Central memory CD8-positive, alpha-beta T cell (primary cell): Measurements from ENCODE around the gene SIK3.
A peak's percentile ranks its signal among the peaks of the same experiment; 100 is the strongest.

Source experiments
- ATAC-seq: fragments of 150-1000 bp; cut with Tn5 transposase; replicated peaks from 2 replicates; pipeline ENCODE4 v1.10.0; 2022; ENCODE audit warnings: mild to moderate bottlenecking, moderate FRiP score, moderate number of reproducible peaks; ENCODE audit not compliant: poor library complexity, severe bottlenecking; ENCODE audit errors: extremely low read depth
- DNase-seq, 2 donors: peaks; one replicate each; pipeline ENCODE4 v3.0.0; 2021; ENCODE audit warnings: low spot score in 2 of 2
- H3K27ac Mint-ChIP-seq: one replicate; pipeline ENCODE4 v1.8.0; 2022; ENCODE audit warnings: low read depth, mild to moderate bottlenecking, moderate library complexity, mixed read lengths
- H3K27me3 Mint-ChIP-seq: one replicate; pipeline ENCODE4 v1.8.0; 2022; ENCODE audit warnings: mixed read lengths
- H3K36me3 Mint-ChIP-seq: one replicate; pipeline ENCODE4 v1.8.0; 2022; ENCODE audit warnings: mild to moderate bottlenecking, moderate library complexity, mixed read lengths; ENCODE audit not compliant: insufficient read depth
- H3K4me1 Mint-ChIP-seq: one replicate; pipeline ENCODE4 v1.8.0; 2022; ENCODE audit warnings: mixed read lengths
- H3K4me3 Mint-ChIP-seq: one replicate; pipeline ENCODE4 v1.8.0; 2022; ENCODE audit warnings: mild to moderate bottlenecking, moderate library complexity, mixed read lengths
- H3K9me3 Mint-ChIP-seq: one replicate; pipeline ENCODE4 v1.8.0; 2022; ENCODE audit warnings: mixed read lengths

SIK3 gene

DNA sequence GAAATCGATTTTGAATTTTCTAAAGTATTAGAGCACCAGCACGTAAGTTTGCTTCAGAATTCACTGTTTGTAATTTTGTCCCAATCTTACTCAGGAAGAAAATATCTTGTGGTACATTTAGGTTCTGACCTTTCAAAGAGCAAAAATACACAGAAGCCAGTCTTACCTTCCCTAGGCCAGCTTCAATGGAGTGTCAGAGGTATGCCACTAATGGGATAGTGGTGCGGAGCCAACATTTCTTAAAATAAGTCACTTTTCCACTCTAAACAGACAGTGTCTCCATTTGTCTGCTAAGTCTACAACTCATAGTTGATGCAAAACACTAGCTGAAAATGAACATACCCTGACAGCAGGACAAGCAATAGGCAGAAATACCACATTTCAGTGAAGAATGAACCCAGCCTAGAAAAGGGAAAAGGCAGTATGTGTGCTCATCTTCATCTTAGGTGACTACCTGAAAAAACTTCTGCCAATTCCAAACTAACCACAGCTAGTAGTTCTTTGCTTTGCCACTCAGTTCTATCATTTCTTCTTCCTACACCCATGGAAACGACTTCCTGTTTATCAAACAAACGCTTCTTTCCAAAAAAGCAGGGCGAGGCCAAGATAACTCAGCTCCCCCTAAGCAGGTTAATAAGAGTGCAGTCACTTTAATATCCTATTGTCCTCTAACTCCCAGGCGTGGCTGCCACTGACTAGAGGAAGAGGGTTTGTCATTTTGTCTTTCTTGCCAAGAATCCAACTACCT lies 166.8 kb downstream of the SIK3 start:
- no peaks in the 10 kb centered on the region for H3K27me3 Mint-ChIP-seq
- peaks cover 73% of the 10 kb centered on the region for H3K4me1 Mint-ChIP-seq
- peaks cover 19% of the 10 kb centered on the region for H3K36me3 Mint-ChIP-seq
- peak overlapping the region; percentile 97 for H3K27ac Mint-ChIP-seq
- DNase-seq: peak in 1 of 2 donors; percentile 44
- H3K4me3 Mint-ChIP-seq: peak overlapping the region; percentile 60
- H3K9me3 Mint-ChIP-seq: no peaks in the 10 kb centered on the region
- ATAC-seq: peak; percentile 59

DNA sequence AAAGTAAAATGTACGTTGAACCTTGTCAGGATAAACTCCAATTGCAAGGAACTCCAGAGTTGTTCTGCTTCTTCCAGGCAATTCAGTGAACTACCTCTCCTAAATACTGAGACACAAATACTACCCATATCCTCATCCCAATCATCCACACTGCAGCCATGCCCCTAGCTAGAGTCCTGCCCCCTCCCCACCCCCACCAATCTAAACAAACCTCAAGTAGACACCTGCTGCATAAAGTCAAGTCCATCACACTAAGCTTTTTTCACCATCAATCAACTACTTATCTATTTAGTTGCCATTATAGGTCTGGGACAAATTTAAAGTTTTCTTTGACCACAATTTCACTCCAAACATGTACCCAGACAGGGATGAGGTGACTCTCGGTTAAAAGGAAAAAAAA lies 167.6 kb downstream of the SIK3 start:
- Mint-ChIP-seq H3K9me3 (no peaks in the 10 kb centered on the region), H3K27me3 (no peaks in the 10 kb centered on the region), H3K4me1 (peaks cover 71% of the 10 kb centered on the region), H3K4me3 (peak overlapping the region; percentile 60), H3K27ac (peak overlapping the region; percentile 97), H3K36me3 (peaks cover 19% of the 10 kb centered on the region)
- DNase-seq (no peak), ATAC-seq (no peak)

DNA sequence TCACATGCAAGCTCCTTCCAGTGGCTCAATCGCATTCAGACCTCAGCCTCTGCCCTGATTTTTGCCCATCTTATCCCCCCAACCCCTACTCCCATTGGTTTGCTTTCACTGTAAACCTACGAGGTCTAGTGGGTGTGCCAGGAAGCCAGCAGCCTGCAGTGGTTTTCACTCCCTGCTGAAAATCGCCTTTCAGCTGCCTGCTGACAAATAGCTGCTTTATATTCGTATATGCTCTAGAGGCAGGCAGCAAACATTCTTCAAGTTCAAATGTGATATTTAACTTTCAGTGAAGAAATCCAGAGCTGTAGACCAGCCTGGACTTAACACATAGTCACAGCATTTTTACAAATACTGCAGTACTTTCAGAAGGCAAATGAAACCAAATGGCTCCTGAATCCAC lies 168.1 kb downstream of the SIK3 start:
- no peaks in the 10 kb centered on the region for H3K9me3 Mint-ChIP-seq
- H3K36me3 Mint-ChIP-seq: peaks cover 19% of the 10 kb centered on the region
- no peak for ATAC-seq
- peak; percentile 22 to 40 for DNase-seq
- H3K4me1 Mint-ChIP-seq: peaks cover 74% of the 10 kb centered on the region
- H3K27me3 Mint-ChIP-seq: no peaks in the 10 kb centered on the region
- H3K4me3 Mint-ChIP-seq: peak overlapping the region; percentile 60
- peak overlapping the region; percentile 97 for H3K27ac Mint-ChIP-seq

- H3K9me3 Mint-ChIP-seq: no peaks in the 10 kb centered on the region
- ATAC-seq (no peak), DNase-seq (no peak)
- peaks cover 80% of the 10 kb centered on the region for H3K4me1 Mint-ChIP-seq
- no peaks in the 10 kb centered on the region for H3K27me3 Mint-ChIP-seq
- H3K27ac Mint-ChIP-seq: peak overlapping the region; percentile 97
- peak overlapping the region; percentile 60 for H3K4me3 Mint-ChIP-seq
- peaks cover 19% of the 10 kb centered on the region for H3K36me3 Mint-ChIP-seq
Observed at GRCh38 chr11:116929414-116930090, 168.7 kb downstream of the SIK3 start.

DNA sequence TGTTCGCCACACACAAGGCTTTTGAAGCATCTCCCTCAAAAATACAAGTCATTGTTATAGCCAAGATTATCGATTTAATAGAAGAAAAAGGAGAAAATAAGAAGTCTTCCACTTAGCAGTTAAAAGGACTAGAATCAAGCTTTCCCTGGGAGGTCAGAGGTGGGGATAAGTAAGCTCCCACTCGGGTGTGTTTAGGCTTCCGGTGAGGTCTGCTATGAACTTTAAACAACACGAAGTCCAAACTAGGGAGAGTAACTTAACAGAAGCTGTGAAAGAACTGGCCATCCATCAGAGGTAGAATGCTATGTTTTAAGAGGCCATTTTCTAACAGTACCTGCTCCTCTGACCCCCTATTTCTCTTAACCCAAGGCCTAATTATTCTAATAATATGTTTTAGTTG lies 169.4 kb downstream of the SIK3 start:
- ATAC-seq (no peak), DNase-seq (no peak)
- H3K9me3 Mint-ChIP-seq: no peaks in the 10 kb centered on the region
- H3K4me3 Mint-ChIP-seq: peak overlapping the region; percentile 55
- H3K27me3 Mint-ChIP-seq: no peaks in the 10 kb centered on the region
- peak overlapping the region; percentile 97 for H3K27ac Mint-ChIP-seq
- peaks cover 19% of the 10 kb centered on the region for H3K36me3 Mint-ChIP-seq
- peaks cover 78% of the 10 kb centered on the region for H3K4me1 Mint-ChIP-seq

DNA sequence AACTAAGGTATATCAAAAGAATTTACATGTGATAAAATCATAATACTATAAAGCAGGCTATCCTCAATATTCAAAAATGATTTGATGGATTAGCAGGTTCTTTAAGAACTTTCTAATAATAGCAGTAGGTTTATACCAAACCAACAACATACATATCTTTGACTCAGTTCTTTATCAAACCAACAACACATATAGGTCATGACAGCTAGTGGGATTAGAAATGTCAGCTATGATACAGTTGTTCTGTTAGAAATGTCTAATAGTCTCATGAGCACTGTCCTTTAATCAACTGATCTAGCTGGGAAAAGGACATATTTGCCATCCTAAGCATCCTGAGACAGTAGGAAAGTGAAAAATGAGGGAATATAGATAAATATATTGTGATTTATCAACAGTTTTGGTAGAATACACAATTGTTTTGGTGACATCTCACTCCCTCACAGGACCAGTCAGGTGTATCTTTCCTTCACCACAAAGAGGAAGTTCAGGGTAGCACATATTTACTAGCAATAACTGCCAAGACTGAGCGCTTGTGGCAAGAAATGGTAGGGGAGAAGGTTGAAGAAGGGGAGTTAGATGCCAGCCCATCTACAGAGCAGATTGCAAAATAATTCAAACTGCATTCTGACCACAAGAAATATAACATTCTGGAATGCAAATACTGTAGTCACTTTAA lies 170.0 kb downstream of the SIK3 start:
- peak overlapping the region; percentile 57 for H3K4me3 Mint-ChIP-seq
- H3K4me1 Mint-ChIP-seq: peaks cover 78% of the 10 kb centered on the region
- H3K27me3 Mint-ChIP-seq: no peaks in the 10 kb centered on the region
- H3K27ac Mint-ChIP-seq: peak overlapping the region; percentile 97
- ATAC-seq (peak; percentile 52), DNase-seq (peak in 1 of 2 donors; percentile 20)
- no peaks in the 10 kb centered on the region for H3K9me3 Mint-ChIP-seq
- peaks cover 19% of the 10 kb centered on the region for H3K36me3 Mint-ChIP-seq

GRCh38 chr11:116927163-116927974 lies 170.9 kb downstream of the SIK3 start:
- H3K27me3 Mint-ChIP-seq: no peaks in the 10 kb centered on the region
- peaks cover 75% of the 10 kb centered on the region for H3K4me1 Mint-ChIP-seq
- H3K9me3 Mint-ChIP-seq: no peaks in the 10 kb centered on the region
- ATAC-seq (peak; percentile 26), DNase-seq (peak; percentile 25 to 40)
- peaks cover 19% of the 10 kb centered on the region for H3K36me3 Mint-ChIP-seq
- H3K4me3 Mint-ChIP-seq: peak overlapping the region; percentile 57
- H3K27ac Mint-ChIP-seq: peak overlapping the region; percentile 97

DNA sequence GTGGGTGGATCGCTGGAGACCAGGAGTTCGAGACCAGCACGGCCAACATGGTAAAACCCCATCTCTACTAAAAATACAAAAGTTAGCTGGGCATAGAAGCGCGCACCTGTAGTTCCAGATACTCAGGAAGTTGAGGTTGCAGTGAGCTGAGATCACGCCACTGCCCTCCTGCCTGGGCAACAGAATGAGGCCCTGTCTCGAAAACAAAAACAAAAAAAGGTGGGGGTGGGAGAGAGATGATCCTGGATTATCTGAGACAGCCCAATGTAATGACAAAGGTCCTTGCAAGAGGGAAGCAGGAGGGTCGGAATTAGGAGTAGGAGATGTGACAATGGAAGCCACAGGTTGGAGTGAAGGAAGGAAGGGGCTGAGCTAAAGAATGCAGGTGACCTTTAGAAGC lies 173.2 kb downstream of the SIK3 start:
- H3K27ac Mint-ChIP-seq: peak overlapping the region; percentile 97
- H3K27me3 Mint-ChIP-seq: no peaks in the 10 kb centered on the region
- H3K9me3 Mint-ChIP-seq: no peaks in the 10 kb centered on the region
- peak overlapping the region; percentile 57 for H3K4me3 Mint-ChIP-seq
- no peak for DNase-seq
- peaks cover 4% of the 10 kb centered on the region for H3K36me3 Mint-ChIP-seq
- peaks cover 57% of the 10 kb centered on the region for H3K4me1 Mint-ChIP-seq
- peak; percentile 30 for ATAC-seq

GRCh38 chr11:116918925-116919655 lies 179.1 kb downstream of the SIK3 start:
- H3K27me3 Mint-ChIP-seq: no peaks in the 10 kb centered on the region
- no peaks in the 10 kb centered on the region for H3K9me3 Mint-ChIP-seq
- no peak overlapping the region for H3K4me3 Mint-ChIP-seq
- DNase-seq (no peak), ATAC-seq (no peak)
- peaks cover 23% of the 10 kb centered on the region for H3K4me1 Mint-ChIP-seq
- peak overlapping the region; percentile 36 for H3K27ac Mint-ChIP-seq
- peaks cover 4% of the 10 kb centered on the region for H3K36me3 Mint-ChIP-seq

DNA sequence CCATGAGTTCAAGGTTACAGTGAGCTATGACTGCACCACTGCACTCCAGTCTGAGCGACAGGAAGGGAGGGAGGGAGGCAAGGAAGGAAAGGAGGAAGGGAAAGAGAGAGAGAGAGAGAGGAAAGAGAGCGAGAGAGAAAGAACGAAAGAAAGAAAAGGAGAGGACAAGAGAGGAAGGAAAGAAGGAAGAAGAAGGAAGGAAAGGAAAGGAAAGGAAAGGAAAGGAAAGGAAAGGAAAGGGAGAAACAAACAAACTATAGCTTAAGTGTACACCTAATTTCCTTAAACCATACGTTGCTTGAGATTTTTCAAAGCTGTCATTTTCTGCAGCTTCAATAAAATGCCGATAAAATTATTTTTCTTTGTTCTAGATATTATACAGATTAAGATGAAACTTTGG lies 180.6 kb downstream of the SIK3 start:
- H3K27me3 Mint-ChIP-seq: no peaks in the 10 kb centered on the region
- ATAC-seq: no peak
- H3K9me3 Mint-ChIP-seq: no peaks in the 10 kb centered on the region
- no peak overlapping the region for H3K27ac Mint-ChIP-seq
- peaks cover 7% of the 10 kb centered on the region for H3K36me3 Mint-ChIP-seq
- no peak for DNase-seq
- peaks cover 14% of the 10 kb centered on the region for H3K4me1 Mint-ChIP-seq
- no peak overlapping the region for H3K4me3 Mint-ChIP-seq

DNA sequence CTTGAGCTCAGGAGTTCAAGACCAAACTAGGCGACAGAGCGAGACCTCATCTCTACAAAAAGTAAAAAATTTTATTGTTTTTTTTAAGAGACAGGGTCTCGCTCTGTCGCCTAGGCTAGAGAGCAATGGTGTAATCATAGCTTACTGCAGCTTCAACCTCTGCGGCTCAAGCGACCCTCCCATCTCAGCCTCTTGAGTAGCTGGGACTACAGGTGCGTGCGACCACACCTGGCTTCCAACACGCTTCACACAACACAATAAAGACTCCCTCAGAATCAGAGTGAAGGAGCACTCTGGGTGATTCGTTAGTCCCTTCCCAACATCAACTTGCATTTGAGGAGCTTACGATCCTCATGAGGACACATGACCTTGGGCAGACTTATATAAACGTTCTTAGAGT lies 181.3 kb downstream of the SIK3 start:
- Mint-ChIP-seq H3K27ac (no peak overlapping the region), H3K4me3 (no peak overlapping the region), H3K27me3 (no peaks in the 10 kb centered on the region), H3K36me3 (peaks cover 7% of the 10 kb centered on the region), H3K4me1 (peaks cover 14% of the 10 kb centered on the region), H3K9me3 (no peaks in the 10 kb centered on the region)
- DNase-seq (no peak), ATAC-seq (no peak)

DNA sequence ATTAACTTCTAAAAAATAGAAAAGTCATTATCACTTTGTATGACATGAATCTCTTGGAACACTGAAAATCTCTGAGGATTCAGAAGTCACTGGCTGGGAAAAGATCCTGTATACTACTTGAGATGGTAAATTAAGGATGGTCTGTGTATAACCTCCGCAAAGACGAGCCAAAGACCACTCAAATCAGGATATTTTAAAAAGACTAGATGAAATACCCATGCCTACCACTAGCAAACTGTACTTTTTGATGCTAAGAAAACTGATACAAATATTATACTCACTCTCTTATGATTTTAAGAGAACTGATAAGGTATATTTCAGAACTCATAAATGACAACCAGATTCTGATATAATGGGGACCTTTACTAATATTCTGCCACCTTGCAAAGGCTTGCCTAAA lies 182.2 kb downstream of the SIK3 start:
- peaks cover 7% of the 10 kb centered on the region for H3K36me3 Mint-ChIP-seq
- no peak overlapping the region for H3K4me3 Mint-ChIP-seq
- H3K9me3 Mint-ChIP-seq: no peaks in the 10 kb centered on the region
- H3K27ac Mint-ChIP-seq: no peak overlapping the region
- H3K27me3 Mint-ChIP-seq: no peaks in the 10 kb centered on the region
- no peak for DNase-seq
- H3K4me1 Mint-ChIP-seq: peaks cover 14% of the 10 kb centered on the region
- ATAC-seq: no peak
